GM18508 (cell line): Measurements from ENCODE around the gene PTPRF.

Experiments
- ATAC-seq: cut with Tn5 transposase; IDR thresholded peaks from one replicate; pipeline ENCODE4 v1.9.1; 2021; ENCODE audit warnings: moderate number of reproducible peaks; ENCODE audit not compliant: insufficient read depth, unreplicated experiment

Gene PTPRF

GRCh38 chr1:43572084-43572483, 41.4 kb downstream of the PTPRF start:
- ATAC-seq: no peak

GRCh38 chr1:43572538-43572937, 41.9 kb downstream of the PTPRF start:
- ATAC-seq: no peak

- ATAC-seq: no peak
Observed at GRCh38 chr1:43573066-43573800, 42.5 kb downstream of the PTPRF start.

DNA sequence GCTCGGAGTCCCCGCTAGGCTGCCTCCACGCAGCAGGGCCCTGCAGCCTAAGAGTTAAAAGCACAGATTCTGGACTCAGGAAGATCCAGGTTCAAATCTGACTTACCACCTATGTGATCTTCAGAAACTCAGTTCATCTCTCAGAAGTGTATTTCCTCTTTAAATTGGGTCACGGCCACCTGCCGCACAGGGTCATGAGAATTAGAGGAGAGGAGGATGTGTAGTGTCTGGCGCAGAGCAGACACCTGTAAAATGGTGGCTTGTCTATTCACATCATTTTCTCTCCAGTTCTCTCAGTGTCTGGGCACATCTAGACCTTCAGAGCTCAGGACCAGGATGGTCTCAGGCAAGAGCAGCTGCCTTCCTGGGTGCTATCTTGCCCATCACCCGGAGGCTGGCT, 45.8 kb downstream of the PTPRF start:
- no peak for ATAC-seq

DNA sequence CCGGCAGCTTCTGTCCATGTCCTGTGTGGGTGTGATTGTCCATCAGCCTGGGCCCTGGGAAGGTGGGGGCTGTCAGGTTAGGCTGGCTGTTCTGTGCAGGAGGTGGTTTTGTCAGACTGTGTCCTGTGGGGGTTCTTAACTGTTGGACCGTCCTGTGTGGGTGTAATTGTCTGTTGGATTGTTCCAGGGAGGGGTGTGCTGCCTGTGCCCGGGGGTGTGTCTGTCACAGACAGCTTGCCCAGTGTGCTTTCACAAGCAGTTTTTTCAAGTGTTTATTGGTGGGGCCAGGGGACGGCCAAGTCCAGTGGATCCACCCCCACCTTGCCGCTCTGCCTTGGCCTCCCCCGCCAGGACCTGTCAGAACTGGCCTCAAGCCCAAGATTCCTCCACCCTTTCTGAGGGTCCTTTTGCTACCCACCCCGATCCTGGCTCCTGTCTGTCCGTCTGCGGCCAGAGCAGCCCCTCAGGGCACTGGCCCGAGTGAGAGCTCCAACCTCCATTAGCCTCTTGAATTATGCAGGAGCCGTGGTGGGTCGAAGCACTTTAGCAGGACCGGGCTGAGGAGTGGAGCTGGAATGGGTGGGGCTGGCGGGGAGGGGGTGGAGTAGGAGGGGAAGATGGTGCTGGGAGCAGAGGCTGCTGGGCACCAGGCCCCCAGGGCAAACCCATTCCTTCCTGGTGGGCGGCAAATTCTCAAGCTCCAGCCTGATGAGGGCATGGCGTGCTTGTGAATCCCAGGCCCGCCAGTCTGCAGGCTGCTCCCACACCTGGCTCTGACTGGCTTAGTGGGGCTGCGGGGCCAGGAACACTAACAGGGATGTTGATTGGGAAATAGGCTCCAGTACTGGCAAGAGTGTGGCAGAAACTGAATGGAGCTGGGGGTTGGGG, 47.2 kb downstream of the PTPRF start:
- ATAC-seq: no peak

DNA sequence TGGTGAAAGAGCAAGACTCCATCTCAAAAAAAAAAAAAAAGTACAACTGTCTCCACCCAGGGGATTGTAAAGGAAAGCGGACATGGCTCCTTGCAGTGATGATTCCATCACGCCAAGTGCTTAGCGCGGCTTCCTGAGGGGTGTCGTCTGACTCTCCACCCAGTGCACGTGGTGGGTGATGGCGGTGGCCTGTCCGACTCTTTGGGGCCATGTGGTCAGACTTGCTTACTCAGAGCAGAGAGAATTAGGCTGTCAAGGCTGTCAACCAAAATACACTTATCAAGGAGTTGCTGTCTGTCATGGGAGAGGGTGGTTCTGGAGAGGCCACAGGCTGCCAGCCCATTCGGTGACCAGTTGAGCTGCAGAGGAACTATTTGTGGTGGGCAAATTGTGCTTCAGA, 49.4 kb downstream of the PTPRF start:
- ATAC-seq: no peak

DNA sequence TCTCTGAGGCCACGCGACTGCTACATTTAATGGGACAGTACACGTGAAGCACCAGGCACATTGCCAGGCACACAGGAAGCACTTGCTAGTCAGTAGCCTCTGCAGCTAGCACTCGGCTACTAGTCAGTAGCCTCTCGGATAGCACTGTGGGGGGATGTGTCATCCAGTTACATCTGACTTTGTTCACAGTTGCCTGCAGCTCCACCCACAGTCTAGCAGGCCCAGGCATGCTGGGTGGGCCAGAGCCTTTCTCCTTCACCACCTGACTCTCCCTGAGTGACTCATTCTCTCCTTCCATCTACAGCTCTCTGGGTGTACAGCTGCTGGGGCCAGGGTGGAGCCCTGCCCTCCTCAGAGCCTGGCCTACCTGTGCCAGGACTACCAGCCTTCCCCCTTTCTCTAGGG, 51.5 kb downstream of the PTPRF start:
- ATAC-seq: no peak

DNA sequence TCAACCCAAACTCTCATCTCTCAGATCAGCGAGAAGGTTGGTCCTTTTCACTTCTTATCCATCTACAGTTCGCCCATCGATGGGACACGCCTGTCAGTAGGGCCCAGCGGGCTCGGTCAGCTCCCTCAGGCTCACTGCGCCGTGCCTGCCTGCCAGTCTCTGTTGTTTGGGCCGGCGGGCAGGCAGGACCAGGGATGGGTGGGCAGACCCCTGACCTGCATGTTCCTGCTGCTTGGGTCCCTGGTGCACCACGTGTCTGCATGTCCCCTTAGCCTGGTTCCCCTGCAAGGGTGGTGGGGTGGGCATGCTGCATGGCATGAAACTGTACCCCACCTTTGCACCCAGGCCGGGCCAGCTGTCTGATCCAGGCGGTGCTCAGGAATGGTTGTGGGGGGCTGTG, 52.4 kb downstream of the PTPRF start:
- ATAC-seq: no peak

- ATAC-seq: no peak
Observed at GRCh38 chr1:43584204-43584603, 53.5 kb downstream of the PTPRF start.

DNA sequence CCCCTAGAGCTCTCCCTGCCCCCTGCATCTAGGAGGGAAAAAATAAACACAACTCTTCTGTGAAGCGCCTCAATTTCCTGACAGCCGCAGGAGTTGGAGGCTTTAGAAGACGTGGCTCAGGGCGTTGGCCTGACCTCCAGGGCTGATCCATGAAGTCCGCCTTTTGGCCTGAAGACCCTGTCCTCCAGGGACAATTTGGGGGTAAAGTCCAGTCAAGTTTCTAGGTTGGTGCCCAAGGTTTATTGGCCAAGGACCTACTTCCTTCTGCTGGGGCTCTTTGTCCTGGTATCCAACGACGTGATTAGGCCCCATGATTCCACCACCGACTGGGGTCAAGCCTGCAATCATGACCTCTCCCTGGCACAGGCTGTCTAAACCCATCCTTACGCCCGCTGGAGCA, 54.9 kb downstream of the PTPRF start:
- ATAC-seq: no peak

DNA sequence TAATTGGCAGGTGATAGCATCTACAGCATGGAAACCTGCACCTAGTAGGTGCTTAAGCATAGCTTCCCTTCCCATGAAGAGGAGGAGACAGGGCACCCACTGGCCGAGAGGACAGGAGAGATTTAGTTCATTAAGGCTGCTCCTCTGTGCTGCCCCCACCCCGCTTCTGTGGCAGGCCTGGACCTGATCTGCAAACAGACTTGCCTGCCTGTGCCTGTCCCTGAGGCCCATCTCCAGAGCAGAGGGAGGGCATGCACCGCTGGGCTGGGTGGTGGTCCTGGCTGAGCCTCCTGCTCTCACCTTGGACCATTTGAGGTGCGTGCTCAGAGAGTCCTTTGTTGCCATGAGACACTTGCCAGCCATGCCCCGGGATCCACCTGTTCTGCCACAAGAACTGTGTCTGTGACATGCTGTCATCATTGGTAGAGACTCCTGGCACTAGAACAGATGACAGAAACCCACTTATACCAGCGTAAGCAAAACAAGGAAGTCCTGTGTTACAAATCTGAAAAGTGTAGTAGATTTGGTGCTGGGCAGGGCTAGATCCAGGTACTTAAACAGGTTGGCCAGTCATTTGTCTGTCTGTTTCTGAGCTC, 55.6 kb downstream of the PTPRF start:
- ATAC-seq: no peak

DNA sequence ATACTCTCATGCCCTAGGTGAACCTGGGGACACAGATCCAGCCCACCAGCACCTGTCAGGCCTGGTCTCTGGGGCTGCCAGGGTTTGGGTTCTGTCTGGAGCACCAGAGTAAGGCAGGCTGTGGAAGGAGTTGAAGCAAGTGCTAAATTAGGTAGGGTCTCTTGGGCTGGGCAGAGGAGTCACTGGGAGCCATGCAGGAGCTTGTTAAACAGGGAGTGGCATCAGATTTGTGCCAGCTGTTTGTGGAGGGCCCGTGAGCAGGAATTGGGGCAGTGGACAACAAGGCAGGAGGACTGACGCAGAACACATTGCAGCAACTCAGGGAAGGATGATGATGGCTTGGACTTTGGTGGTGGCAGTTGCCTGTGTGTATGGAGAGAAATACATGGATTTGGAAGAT, 56.3 kb downstream of the PTPRF start:
- no peak for ATAC-seq

GRCh38 chr1:43587594-43587993, 56.9 kb downstream of the PTPRF start:
- no peak for ATAC-seq

GRCh38 chr1:43588592-43588991, 57.9 kb downstream of the PTPRF start:
- ATAC-seq: no peak

DNA sequence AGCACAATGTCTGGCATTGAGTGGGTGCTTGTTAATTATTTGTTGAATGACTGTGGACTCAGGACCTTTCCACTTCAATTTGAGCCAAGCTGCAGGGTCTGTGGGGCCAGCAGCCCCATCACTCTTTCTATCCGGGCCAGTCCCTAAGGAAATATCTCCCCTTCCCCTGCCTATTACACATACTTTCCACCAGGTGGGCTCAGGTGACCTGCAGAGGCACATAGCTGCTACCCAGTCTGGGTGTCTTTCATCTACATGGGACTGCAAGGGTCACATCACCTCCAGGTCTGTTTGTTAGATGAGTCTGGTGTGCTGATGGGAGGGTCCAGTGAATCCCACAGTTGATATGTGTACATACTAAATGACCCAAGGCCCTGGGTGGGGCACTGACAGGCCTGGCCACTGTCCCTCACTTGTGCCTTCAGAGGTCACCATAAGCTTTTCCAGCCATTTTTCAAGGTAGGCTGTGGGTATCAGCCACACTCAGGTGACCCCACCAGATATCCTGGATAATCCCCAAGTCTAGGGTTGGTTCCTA, 59.8 kb downstream of the PTPRF start:
- no peak for ATAC-seq

GRCh38 chr1:43591181-43591580, 60.5 kb downstream of the PTPRF start:
- ATAC-seq: no peak

DNA sequence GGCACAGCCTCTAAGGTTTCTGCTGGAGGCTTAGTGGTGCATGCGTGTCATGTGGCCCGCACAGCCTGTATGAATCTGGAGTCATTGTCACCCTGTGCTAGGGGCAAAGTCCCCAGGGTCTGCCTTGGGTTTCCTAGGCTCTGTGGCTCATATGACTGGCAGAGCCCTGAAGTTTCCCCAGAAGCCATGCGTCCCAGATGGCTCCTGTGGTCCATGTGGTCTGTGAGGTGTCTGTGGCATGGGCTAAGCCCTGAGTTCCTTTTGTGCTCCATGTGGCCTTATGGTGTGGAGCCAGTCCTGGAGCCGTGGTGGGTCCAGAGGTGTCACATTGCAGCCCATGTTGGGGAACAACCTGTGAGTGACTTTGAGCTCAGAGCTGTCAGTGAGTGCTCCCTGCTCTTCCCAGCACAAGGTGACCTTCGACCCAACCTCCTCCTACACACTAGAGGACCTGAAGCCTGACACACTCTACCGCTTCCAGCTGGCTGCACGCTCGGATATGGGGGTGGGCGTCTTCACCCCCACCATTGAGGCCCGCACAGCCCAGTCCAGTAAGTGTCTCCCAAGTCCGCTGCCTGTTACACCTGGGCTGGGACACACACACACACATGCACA, 61.5 kb downstream of the PTPRF start:
- ATAC-seq: no peak

DNA sequence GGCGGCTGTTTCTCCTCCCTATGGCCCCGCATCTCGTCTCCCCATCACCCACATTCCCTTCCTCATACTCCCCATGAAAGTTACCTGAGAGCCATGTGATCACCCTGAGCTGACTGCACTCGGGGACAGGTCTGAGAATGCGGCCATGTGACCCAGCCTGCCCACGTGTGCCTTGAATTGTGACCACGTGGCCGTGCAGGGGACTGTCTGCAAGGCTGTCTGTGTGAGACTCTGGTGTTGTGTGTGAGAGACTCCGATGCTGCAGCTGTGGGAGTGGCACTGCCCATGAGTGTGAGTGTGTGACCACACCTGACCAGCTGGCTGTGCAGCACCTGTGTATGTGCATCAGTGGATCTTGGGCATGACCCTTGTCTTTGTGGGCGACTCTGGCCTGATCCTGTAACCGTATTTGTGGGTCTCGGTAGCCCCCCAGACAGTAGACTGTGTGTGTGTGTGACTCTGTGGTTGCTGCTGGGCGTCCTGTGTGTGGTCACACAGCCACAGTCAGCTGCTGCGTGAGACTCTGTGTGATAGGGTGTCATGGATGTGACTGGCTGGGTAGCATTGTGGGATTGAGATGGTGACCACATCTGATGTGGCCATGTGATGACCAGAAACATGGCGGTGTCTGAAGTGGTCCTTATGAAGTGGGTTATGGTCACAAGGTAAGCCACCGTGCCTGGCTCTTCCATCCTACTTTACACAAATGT, 62.4 kb downstream of the PTPRF start:
- no peak for ATAC-seq

DNA sequence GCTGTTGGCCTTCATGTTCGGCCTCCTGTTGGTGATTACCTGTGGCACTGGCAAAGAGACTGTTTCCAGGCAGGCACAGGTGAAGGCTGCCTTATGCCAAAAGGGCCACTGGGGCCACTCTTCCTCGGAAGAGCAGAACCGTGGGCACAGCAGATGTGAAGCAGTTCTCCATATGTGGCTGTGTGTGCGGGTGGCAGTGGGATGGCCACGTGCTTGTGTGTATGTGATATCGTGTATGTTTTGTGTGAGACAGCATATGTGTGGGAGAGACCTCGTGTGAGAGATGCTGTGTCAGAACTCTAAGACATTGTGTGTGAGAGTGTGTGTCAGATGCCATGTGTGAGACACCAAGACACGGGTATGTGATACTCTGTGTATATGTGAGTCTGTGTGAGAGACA, 65.9 kb downstream of the PTPRF start:
- no peak for ATAC-seq

- no peak for ATAC-seq
Observed at GRCh38 chr1:43597028-43597427, 66.3 kb downstream of the PTPRF start.
